ENCODE data around the gene SMAD4. TPM values are rescaled to one million over a fixed set of nuclear protein-coding genes. Genes with fewer than 3 reads are reported as not detected.
A peak's percentile ranks its signal among the peaks of the same experiment; 100 is the strongest.

The SMAD4 gene
- total RNA-seq, 1 experiment from 2014 or later, result 75.8 TPM

DNA sequence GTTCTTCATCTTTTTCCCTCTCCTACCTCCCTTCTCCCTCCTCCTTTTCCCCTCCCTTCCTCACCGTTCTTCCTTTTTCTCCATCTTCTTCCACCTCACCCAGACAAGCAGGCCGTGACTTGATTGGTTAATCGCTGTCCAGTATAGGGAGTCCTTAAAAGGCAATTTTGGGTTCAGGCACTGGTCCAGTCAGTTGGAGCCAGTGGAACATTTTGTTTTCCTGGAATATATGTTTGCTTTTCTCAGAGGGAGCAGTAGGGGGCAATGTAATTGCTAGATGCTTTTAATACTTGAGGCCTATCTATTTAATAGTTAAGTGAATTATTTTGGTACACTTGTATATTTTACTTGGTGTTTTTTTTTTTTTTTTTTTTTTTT, 47.2 kb upstream of the SMAD4 start:
- Mint-ChIP-seq H3K36me3 (ENCODE audit: insufficient read depth, unreplicated experiment) (peaks cover 50% of the 10 kb centered on the region), H3K9me3 (ENCODE audit: unreplicated experiment) (peaks cover 7% of the 10 kb centered on the region), H3K4me3 (ENCODE audit: unreplicated experiment) (no peak overlapping the region), H3K4me1 (ENCODE audit: insufficient read depth, unreplicated experiment) (peaks cover 7% of the 10 kb centered on the region), H3K27me3 (ENCODE audit: insufficient read depth, unreplicated experiment) (no peaks in the 10 kb centered on the region), H3K27ac (ENCODE audit: low read depth, unreplicated experiment) (peak overlapping the region; percentile 49)
- ChIA-PET CTCF (no interaction called here), POLR2A (interaction anchor here (1.5 kb wide), 1 partner anchor 47 kb away, joined by 10 read pairs; the partner anchor contains the start of gene SMAD4)
- no peak for DNase-seq (ENCODE audit: unreplicated experiment)
- no TSS peak for BruUV-seq (replicated peaks)
- TF ChIP-seq, protein P1, sequence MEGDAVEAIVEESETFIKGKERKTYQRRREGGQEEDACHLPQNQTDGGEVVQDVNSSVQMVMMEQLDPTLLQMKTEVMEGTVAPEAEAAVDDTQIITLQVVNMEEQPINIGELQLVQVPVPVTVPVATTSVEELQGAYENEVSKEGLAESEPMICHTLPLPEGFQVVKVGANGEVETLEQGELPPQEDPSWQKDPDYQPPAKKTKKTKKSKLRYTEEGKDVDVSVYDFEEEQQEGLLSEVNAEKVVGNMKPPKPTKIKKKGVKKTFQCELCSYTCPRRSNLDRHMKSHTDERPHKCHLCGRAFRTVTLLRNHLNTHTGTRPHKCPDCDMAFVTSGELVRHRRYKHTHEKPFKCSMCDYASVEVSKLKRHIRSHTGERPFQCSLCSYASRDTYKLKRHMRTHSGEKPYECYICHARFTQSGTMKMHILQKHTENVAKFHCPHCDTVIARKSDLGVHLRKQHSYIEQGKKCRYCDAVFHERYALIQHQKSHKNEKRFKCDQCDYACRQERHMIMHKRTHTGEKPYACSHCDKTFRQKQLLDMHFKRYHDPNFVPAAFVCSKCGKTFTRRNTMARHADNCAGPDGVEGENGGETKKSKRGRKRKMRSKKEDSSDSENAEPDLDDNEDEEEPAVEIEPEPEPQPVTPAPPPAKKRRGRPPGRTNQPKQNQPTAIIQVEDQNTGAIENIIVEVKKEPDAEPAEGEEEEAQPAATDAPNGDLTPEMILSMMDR (IDR thresholded peaks at IDR 0.05; ENCODE audit: unreplicated experiment), result no peak
- intact Hi-C loops (cut with micrococcal nuclease), result no loop called here

- Mint-ChIP-seq H3K9me3 (ENCODE audit: unreplicated experiment) (no peaks in the 10 kb centered on the region), H3K4me3 (ENCODE audit: unreplicated experiment) (no peak overlapping the region), H3K27me3 (ENCODE audit: insufficient read depth, unreplicated experiment) (no peaks in the 10 kb centered on the region), H3K4me1 (ENCODE audit: insufficient read depth, unreplicated experiment) (peaks cover 7% of the 10 kb centered on the region), H3K36me3 (ENCODE audit: insufficient read depth, unreplicated experiment) (peaks cover 37% of the 10 kb centered on the region), H3K27ac (ENCODE audit: low read depth, unreplicated experiment) (no peak overlapping the region)
- POLR2A ChIA-PET, result interaction anchor here (0.7 to 1.4 kb wide), 4 partner anchors 13 to 477 kb away, joined by 3 to 6 read pairs (median 4); partner anchors contain the start of genes ELAC1 and ME2
- TF ChIP-seq, protein P1 (IDR thresholded peaks at IDR 0.05; ENCODE audit: unreplicated experiment), result no peak
- no peak for DNase-seq (ENCODE audit: unreplicated experiment)
- CTCF ChIA-PET, result interaction anchor here (0.6 to 0.7 kb wide), 3 partner anchors 13 to 1193 kb away, joined by 3 read pairs; no protein-coding TSS in a partner anchor
- TSS peak; percentile 26 for BruUV-seq (replicated peaks)
- intact Hi-C loops (cut with micrococcal nuclease), result no loop called here
Measured at GRCh38 chr18:50986360-50987087, 43.5 kb upstream of the SMAD4 start.

DNA sequence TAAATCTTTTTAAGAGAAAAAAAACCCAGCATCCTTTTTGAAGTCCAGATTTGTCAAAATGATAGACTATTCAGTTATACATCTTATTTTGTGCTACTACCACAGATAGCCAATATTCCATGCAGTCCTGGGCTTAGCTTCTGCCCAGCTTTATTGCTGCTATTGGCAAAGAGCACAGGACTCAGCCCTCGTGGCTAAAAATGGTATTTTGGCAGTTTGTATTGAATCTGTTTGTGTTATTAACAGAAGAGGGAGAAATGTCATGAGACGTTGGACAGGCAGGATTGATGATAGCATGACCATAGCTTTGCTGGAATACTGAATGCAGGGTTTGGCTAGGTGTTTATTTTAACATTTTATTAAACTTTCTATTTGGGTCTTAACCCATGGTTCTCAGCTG, 42.8 kb upstream of the SMAD4 start:
- H3K9me3 Mint-ChIP-seq (ENCODE audit: unreplicated experiment), result no peaks in the 10 kb centered on the region
- BruUV-seq (replicated peaks), result no TSS peak
- ChIA-PET POLR2A (interaction anchor here (1.2 kb wide), 1 partner anchor 42 kb away, joined by 7 read pairs; the partner anchor contains the start of gene SMAD4), CTCF (interaction anchor here (1.3 kb wide), 1 partner anchor 38 kb away, joined by 4 read pairs; no protein-coding TSS in a partner anchor)
- H3K27me3 Mint-ChIP-seq (ENCODE audit: insufficient read depth, unreplicated experiment), result no peaks in the 10 kb centered on the region
- H3K36me3 Mint-ChIP-seq (ENCODE audit: insufficient read depth, unreplicated experiment), result peaks cover 31% of the 10 kb centered on the region
- no peak for DNase-seq (ENCODE audit: unreplicated experiment)
- no peak overlapping the region for H3K27ac Mint-ChIP-seq (ENCODE audit: low read depth, unreplicated experiment)
- TF ChIP-seq, protein P1 (IDR thresholded peaks at IDR 0.05; ENCODE audit: unreplicated experiment), result no peak
- H3K4me1 Mint-ChIP-seq (ENCODE audit: insufficient read depth, unreplicated experiment), result peaks cover 7% of the 10 kb centered on the region
- intact Hi-C loops (cut with micrococcal nuclease), result no loop called here
- H3K4me3 Mint-ChIP-seq (ENCODE audit: unreplicated experiment), result no peak overlapping the region

DNA sequence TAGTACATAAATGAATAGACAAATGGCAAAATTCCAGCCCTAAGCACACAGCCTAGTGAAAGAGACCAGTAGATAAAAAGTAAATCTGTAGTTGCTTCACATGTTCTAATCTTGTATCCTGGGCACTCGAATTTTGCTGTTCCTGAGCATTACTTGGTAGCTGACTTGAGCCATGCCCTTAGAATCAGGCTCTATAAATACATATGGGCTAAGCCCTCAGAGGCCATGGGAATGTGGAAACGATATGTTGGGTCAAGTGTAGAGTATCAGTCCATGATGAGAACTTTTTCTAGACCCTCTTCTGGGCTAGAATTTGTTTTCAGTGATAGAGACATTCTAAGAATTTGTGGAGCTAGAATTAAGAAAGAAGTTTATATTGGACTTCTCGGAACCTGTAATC, 40.3 kb upstream of the SMAD4 start:
- intact Hi-C loops (cut with micrococcal nuclease), result no loop called here

More for the DNA sequence above, 40.3 kb upstream of the SMAD4 start:
- Mint-ChIP-seq H3K9me3 (ENCODE audit: unreplicated experiment) (no peaks in the 10 kb centered on the region), H3K4me1 (ENCODE audit: insufficient read depth, unreplicated experiment) (peaks cover 7% of the 10 kb centered on the region), H3K36me3 (ENCODE audit: insufficient read depth, unreplicated experiment) (peaks cover 16% of the 10 kb centered on the region), H3K27ac (ENCODE audit: low read depth, unreplicated experiment) (no peak overlapping the region), H3K4me3 (ENCODE audit: unreplicated experiment) (no peak overlapping the region), H3K27me3 (ENCODE audit: insufficient read depth, unreplicated experiment) (no peaks in the 10 kb centered on the region)
- DNase-seq (ENCODE audit: unreplicated experiment), result no peak
- BruUV-seq (replicated peaks), result no TSS peak
- CTCF ChIA-PET, result no interaction called here
- POLR2A ChIA-PET, result interaction anchor here (1.1 kb wide), 2 partner anchors 16 to 40 kb away, joined by 3 to 5 read pairs; no protein-coding TSS in a partner anchor
- TF ChIP-seq, protein P1 (IDR thresholded peaks at IDR 0.05; ENCODE audit: unreplicated experiment), result no peak

Data from MCF 10A (cell line).